Measurements from ENCODE around the gene TAP2.
"Not testable (repeated sequence)": the region's sequence is repeated elsewhere in the genome, so short reads cannot be mapped to it uniquely, and the experiment has no call there.

TAP2 gene

GRCh38 chr6:32838114-32838958 is at the start of gene TAP2:
TSS of gene TAP2 (minus strand) at chr6:32838739. CDS start at chr6:32838233, 506 bp downstream.
- peak; percentile 99 for DNase-seq

GRCh38 chr6:32887616-32888015 is 49.1 kb upstream of the TAP2 start:
- no peak for DNase-seq

- no peak for DNase-seq
Measured at GRCh38 chr6:32886681-32887383, 48.3 kb upstream of the TAP2 start.

GRCh38 chr6:32885698-32886286 is 47.3 kb upstream of the TAP2 start:
- DNase-seq, result peak; percentile 79

GRCh38 chr6:32883789-32884188 is 45.2 kb upstream of the TAP2 start:
- DNase-seq, result no peak

GRCh38 chr6:32882879-32883250 is 44.3 kb upstream of the TAP2 start:
- no peak for DNase-seq

GRCh38 chr6:32880962-32881361 is 42.4 kb upstream of the TAP2 start:
- not testable (repeated sequence) for DNase-seq

GRCh38 chr6:32879691-32880090 is 41.2 kb upstream of the TAP2 start:
- no peak for DNase-seq

GRCh38 chr6:32876603-32877002 is 38.1 kb upstream of the TAP2 start:
- no peak for DNase-seq

- DNase-seq, result not testable (repeated sequence)
Measured at GRCh38 chr6:32873947-32874346, 35.4 kb upstream of the TAP2 start.

- DNase-seq, result peak; percentile 88
Measured at GRCh38 chr6:32868257-32868788, 29.8 kb upstream of the TAP2 start.

- DNase-seq, result no peak
Measured at GRCh38 chr6:32867554-32868256, 29.2 kb upstream of the TAP2 start.

- no peak for DNase-seq
Measured at GRCh38 chr6:32867022-32867477, 28.5 kb upstream of the TAP2 start.

GRCh38 chr6:32865724-32866443 is 27.3 kb upstream of the TAP2 start:
- DNase-seq, result no peak

- no peak for DNase-seq
Measured at GRCh38 chr6:32862725-32863124, 24.2 kb upstream of the TAP2 start.

- no peak for DNase-seq
Measured at GRCh38 chr6:32860674-32861073, 22.1 kb upstream of the TAP2 start.

GRCh38 chr6:32858194-32858593 is 19.7 kb upstream of the TAP2 start:
- no peak for DNase-seq

GRCh38 chr6:32857156-32857891 is 18.8 kb upstream of the TAP2 start:
- no peak for DNase-seq

GRCh38 chr6:32855467-32856174 is 17.1 kb upstream of the TAP2 start:
- DNase-seq, result no peak

GRCh38 chr6:32854376-32855178 is 16.0 kb upstream of the TAP2 start:
- peak; percentile 74 for DNase-seq
